SK-N-SH treated with all-trans-retinoic acid at 6 μM for 48 hours (cell line): ENCODE measurements around the gene RNPEP.

ENCODE experiments used
- PPARA ChIP-seq: fragments of 250-450 bp; sonication (Bioruptor Pico); IDR thresholded peaks from 2 replicates; pipeline ENCODE4 v1.5.0; 2020; ENCODE audit warnings: mild to moderate bottlenecking, borderline replicate concordance
- RARB ChIP-seq: fragments of 250-450 bp; sonication (Bioruptor Pico); IDR thresholded peaks from 2 replicates; pipeline ENCODE4 v1.8.0; 2021; ENCODE audit warnings: mild to moderate bottlenecking, moderate library complexity
- TCF4 ChIP-seq: fragments of 250-450 bp; sonication (Bioruptor Pico); IDR thresholded peaks from 2 replicates; pipeline ENCODE4 v1.8.0; 2021; ENCODE audit warnings: mild to moderate bottlenecking, moderate library complexity, borderline replicate concordance
- TOX ChIP-seq: fragments of 250-450 bp; sonication (Bioruptor Pico); IDR thresholded peaks from 2 replicates; pipeline ENCODE4 v1.8.0; 2021; ENCODE audit warnings: mild to moderate bottlenecking, moderate library complexity, borderline replicate concordance
- ZFP30 ChIP-seq: fragments of 450-650 bp; formaldehyde crosslinking; IDR thresholded peaks from 2 replicates; pipeline ENCODE4 v1.5.0; 2022; ENCODE audit warnings: mild to moderate bottlenecking, moderate library complexity
- ZNF70 ChIP-seq: fragments of 450-650 bp; formaldehyde crosslinking; IDR thresholded peaks from 2 replicates; pipeline ENCODE4 v1.5.0; 2020; ENCODE audit warnings: mild to moderate bottlenecking, moderate library complexity
- TF ChIP-seq, protein P1 (sequence below): fragments of 250-450 bp; sonication (Bioruptor Pico); IDR thresholded peaks from 2 replicates; pipeline ENCODE4 v1.8.0; 2020; ENCODE audit warnings: mild to moderate bottlenecking, moderate library complexity, borderline replicate concordance

DNA sequence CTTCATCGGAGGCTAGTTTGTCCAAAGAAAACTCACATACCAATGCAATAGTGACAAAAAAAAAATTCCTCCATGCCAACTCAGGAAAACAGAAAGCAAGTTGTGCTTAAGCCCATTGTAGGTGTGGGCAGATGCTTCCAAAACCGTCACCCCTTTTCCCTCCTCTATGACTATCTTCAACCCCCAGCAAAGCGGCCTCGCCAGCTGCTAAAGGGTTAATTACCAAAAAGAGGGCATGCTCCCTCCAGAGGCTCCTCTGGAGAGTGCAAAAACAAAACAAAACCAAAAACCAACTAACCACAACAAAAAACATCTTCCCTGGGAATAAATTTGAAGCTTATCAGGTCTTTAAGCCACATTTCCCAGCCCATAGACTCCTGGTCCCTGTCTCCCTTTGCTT, 37.3 kb upstream of the RNPEP start:
- no peak for TF ChIP-seq RARB (CRISPR knock-in tag)
- no peak for TF ChIP-seq TCF4 (CRISPR knock-in tag)
- TF ChIP-seq TOX (CRISPR knock-in tag): no peak
- no peak for TF ChIP-seq PPARA (CRISPR knock-in tag)
- TF ChIP-seq ZFP30 (CRISPR knock-in tag): no peak
- TF ChIP-seq, protein P1, sequence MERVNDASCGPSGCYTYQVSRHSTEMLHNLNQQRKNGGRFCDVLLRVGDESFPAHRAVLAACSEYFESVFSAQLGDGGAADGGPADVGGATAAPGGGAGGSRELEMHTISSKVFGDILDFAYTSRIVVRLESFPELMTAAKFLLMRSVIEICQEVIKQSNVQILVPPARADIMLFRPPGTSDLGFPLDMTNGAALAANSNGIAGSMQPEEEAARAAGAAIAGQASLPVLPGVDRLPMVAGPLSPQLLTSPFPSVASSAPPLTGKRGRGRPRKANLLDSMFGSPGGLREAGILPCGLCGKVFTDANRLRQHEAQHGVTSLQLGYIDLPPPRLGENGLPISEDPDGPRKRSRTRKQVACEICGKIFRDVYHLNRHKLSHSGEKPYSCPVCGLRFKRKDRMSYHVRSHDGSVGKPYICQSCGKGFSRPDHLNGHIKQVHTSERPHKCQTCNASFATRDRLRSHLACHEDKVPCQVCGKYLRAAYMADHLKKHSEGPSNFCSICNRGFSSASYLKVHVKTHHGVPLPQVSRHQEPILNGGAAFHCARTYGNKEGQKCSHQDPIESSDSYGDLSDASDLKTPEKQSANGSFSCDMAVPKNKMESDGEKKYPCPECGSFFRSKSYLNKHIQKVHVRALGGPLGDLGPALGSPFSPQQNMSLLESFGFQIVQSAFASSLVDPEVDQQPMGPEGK (CRISPR knock-in tag): no peak
- TF ChIP-seq ZNF70 (CRISPR knock-in tag): no peak
